ENCODE data around the gene GLIS1. TPM values are rescaled to one million over a fixed set of nuclear protein-coding genes. Genes with fewer than 3 reads are reported as not detected.

The GLIS1 gene
- total RNA-seq, 2 donors from 2014 or later = 0.37 to 0.44 TPM

GRCh38 chr1:53541263-53541625 lies 197.7 kb downstream of the GLIS1 start:
- DNase-seq (peak; percentile 6), ATAC-seq (no peak)
- intact Hi-C loops (cut with DNase I) = no loop called here

- intact Hi-C loops (cut with DNase I) = no loop called here
- peak; percentile 4 for DNase-seq
- ATAC-seq = no peak
These were observed 198.2 kb downstream of the GLIS1 start for GRCh38 chr1:53540604-53541262.

DNA sequence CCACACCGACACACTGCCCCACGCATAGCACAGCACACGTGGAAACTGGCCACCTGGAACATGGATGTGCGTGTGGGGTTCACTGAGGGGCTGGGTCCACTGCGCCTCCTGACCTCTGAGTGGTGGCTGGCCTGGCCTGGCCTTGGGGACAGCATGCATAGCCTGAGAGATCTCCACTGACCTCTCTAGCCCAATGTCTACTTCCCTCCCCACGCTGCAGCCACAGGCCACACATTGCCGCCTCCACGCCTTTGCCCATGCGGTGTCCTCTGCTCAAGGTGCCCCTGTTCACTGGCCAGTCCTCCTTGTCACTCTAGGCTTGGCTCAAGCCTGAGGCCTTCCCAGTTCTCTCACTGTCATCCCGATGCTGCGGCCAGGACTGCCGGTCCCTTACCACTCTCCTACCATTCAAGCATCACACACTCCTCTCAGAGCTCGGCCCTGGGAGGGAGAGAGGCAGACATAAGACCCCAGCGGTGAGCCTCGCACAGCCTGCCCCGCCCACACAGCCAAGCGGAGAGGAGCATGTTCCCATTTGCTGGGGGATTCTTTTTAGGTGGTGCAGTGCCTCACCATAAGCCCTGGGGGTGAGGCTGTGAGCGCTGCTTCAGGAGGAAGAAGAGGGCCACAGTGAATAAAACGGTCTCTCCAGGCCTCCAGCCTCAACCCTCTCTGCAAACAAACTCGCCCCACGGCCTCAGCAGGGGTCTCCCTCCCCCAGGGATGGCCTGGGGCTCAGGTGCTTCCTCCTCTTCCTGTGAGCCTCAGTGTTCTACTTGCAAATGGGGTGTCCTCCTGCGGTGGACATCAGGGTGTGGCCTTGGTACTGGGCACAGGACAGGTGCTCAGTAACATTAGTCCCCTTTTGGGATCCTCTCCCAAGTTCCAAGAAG lies 199.0 kb downstream of the GLIS1 start:
- DNase-seq (no peak), ATAC-seq (no peak)
- intact Hi-C loops (cut with DNase I) = no loop called here

DNA sequence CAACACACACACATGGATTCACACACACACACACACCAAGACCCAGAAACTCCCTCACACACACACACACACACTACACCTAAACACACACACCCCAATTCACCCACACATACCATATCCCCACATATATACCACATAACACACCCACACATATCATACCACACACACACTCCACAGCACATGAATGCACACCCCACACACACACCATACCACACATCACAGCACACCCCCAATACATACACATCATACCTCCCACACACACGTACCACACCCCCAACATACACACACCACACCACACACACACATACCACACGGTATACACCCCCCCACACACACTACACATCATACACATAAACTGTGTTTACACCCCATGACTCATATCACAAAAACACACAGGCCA lies 199.7 kb downstream of the GLIS1 start:
- DNase-seq = no peak
- no peak for ATAC-seq
- intact Hi-C loops (cut with DNase I) = no loop called here

DNA sequence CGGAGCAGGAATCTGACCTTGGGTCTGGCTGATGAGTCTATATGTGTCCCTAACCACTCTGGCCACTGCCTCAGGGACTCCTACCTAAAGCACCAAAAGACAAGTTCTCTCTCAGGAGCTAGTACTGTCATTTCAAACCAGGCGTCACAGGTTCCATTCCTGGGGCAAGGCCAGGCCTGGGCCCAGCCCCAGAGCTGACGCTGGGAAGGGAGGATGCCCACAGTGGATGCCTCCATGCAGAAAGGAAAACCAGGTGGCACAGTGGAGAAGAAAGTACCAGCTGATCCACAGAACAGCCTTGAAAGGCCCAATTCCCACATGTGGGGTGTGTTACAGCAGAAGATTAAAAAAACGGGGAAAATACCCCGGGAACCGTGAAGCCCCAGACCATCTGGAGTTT lies 202.4 kb downstream of the GLIS1 start:
- ATAC-seq (no peak), DNase-seq (no peak)
- intact Hi-C loops (cut with DNase I) = no loop called here

- DNase-seq (no peak), ATAC-seq (no peak)
- intact Hi-C loops (cut with DNase I) = no loop called here
These were observed 203.1 kb downstream of the GLIS1 start for GRCh38 chr1:53535846-53536245.

GRCh38 chr1:53535226-53535625 lies 203.7 kb downstream of the GLIS1 start:
- no peak for DNase-seq
- intact Hi-C loops (cut with DNase I) = no loop called here
- ATAC-seq = no peak

DNA sequence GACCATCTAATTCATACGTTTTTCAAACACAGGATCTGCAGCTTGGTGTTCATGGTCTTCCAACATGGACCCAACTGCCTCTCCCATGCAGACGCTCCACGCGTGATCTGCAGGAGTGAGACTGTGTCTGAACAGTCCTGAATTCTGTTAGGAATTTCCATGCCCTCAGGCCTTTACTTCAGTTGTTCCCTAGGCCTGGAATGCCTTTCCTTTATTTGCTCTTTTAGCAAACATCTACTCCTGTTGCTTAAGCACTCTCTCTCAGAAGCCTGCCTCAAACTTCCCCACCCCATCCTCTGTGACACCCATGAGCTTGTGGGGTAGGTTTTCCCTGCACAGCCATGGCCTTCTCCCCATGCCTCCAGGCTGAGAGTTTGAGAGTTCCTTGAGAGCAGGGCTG lies 206.1 kb downstream of the GLIS1 start:
- intact Hi-C loops (cut with DNase I) = no loop called here
- DNase-seq = no peak
- ATAC-seq = no peak

DNA sequence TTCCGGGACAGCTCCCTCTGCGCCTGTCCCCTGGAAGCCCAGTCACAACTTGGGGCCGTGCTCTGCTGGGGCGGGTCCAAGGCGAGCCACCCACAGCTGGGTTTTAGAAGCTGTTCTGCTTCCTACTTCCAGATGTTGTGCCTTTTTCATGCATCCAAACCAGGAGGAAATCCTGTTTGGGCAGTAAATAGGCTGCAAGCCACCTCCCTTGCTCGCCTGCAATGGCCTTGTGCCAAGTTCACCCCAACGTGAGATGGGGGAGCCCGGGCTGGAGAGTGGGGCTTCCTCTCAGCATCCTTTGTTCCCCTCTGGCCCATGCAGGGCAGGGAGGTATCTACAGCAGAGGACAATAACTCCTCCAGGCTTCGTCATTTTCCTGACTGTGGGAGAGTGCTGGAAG lies 206.6 kb downstream of the GLIS1 start:
- intact Hi-C loops (cut with DNase I) = no loop called here
- no peak for ATAC-seq
- DNase-seq = no peak

DNA sequence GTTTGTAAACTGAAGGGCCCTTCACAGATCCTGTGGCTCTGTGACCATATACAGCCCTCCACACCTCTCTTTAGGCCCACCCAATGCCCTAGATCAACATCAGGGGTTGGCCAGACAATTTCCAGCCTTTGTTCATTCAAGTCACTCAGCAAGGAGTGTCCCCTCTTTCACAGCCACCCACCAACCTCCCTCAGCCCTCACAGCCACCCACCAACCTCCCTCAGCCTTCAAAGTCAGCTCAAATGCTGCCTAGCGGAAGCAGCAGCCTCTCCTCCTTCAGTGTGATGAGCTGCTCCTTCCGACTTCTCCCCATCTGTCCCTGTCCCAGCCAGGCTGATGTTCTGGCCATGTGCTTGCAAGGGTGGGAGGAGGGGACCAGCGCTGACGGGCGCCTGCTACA lies 208.4 kb downstream of the GLIS1 start:
- intact Hi-C loops (cut with DNase I) = no loop called here
- ATAC-seq = no peak
- no peak for DNase-seq

DNA sequence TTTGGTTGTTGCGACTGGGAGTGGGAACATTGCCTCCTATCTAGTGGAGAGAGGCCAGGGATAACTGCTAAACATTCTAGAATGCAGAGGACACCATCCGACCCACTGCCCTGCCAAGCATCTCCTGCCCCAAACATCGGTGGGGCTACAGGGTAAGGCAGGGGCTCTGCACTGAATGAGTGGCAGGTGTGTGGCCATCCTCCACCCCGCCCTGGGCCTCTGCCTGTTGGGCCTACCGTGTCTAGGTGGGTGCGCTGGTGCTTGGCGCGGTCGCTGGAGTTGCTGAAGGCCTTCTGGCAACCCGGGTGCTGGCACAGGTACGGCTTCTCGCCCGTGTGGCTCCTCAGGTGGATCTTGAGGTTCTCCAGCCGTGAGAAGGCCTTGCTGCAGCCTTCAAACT lies 209.4 kb downstream of the GLIS1 start:
- DNase-seq = no peak
- ATAC-seq = no peak
- intact Hi-C loops (cut with DNase I) = no loop called here

- intact Hi-C loops (cut with DNase I) = no loop called here
- ATAC-seq (peak in 1 of 2 donors; percentile 7), DNase-seq (no peak)
These were observed 211.6 kb downstream of the GLIS1 start for GRCh38 chr1:53527368-53527767.

GRCh38 chr1:53526451-53527101 lies 212.4 kb downstream of the GLIS1 start:
- DNase-seq (peak; percentile 74), ATAC-seq (peak; percentile 77 to 79)
- intact Hi-C loops (cut with DNase I) = no loop called here

DNA sequence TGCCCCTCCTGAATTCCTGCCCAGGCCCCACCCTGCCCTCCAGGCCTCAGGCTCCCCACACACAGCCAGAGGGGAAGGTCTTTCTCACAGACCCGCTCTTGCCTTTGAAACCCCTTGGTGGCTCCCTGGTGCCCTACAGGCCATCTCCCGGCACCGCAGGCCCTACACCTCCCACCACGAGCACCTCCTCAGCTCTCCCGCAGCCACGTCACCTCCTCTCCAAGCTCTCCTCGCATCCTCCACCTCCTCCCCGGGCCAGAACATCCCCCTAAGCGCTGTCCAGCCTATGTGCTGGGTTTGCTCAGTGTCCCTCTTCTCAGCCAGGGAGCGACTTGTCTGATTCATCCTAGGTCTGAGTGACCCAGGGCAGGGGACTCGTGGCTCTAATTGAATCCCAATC lies 213.4 kb downstream of the GLIS1 start:
- no peak for ATAC-seq
- no peak for DNase-seq
- intact Hi-C loops (cut with DNase I) = no loop called here

DNA sequence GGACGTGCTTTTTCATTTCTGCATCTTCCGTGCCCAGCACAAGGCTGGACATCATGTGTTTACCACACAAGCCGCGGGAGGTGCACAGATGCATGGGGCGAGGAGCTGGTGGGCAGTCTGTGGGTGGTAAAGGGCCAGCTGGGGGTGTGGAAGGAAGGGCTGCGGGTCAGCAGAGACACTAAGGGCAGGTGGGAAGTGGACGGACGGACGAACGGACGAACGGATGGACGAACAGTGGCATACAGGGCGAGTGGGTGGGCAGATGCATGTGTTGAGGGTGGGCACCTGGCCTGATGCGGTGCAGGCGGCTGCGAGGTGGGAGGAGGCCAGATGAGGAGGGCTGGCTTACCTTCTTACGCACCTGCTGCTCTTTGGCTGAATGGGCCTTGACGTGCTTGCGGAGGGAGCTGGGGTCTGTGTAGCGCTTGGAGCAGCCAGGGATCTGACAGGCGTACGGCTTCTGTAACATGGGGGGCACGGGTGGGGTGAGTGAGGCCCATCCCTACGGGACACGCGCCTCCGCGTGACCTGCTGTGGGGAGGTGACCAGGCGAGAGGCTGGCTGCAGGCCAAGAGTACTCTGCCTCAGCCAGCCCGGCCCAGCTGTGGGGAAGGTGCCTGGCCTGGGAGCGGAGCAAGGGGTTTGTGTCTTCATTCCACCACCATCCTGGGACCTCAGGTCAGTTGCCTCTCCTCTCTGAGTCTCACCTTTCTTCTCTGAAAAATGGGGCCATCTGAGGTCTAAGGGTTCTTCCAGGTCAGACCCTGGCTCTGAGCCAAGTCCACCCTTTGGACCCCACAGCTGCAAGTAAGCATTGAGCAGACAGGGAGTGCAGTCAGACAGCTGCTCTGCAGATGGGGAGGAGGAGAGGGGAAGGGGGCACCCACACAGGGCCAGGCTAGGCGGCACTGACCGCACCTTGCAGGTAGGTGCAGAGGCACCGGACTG lies 214.3 kb downstream of the GLIS1 start:
- ATAC-seq (peak; percentile 24 to 35), DNase-seq (no peak)
- intact Hi-C loops (cut with DNase I) = no loop called here

DNA sequence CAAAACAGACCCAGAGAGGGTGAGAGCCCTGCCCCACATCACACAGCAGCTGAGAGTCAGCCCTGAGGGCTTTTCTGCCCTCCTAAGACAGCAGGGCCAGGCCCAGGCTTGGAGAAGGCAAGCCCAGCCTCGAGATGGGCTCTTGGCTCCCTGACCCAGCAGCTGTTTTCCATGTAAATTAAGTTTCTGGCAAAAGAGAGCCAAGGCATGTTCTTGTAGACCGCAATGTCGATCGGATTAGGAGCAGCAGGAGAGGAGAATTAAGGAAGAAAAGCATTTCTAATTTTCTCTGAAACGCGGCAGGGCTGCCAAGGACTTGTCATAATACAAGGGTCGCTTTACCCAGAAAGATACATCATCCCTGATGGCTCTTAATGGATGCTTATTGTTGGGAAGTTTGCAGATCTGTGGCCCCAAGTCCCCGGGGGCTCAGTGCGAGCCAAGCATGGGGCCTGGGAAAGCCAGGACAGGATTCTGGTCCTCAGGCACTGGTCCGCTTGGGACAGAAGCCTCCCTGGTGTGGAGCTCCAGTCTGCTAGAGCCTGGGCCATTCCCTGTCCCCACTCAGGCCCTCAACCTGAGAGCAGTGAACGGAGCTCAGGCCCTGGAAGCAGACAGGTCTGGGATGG lies 216.9 kb downstream of the GLIS1 start:
- peak in 1 of 2 donors; percentile 20 for ATAC-seq

DNA sequence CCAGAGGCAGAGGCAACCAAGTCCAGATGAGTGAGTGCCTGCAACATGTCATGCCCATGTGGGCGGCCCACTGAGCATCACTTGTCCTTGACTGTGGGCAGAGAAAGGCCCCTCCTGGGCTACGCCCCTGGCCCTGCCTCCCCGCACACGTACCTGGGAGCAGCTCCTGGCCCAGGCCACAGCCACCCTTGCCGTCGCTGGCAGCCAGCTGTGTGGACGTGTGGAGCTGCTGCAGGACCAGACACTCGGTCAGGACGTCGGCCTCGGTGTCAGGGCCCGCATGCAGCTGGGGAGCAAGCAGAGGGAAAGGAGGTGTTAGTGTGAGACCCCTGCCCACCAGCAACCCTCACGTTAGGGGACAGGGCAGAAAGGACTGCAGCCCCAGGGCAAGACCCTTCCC lies 218.5 kb downstream of the GLIS1 start:
- ATAC-seq (no peak), DNase-seq (no peak)
- intact Hi-C loops (cut with DNase I) = no loop called here

More for the DNA sequence above, 216.9 kb downstream of the GLIS1 start:
- DNase-seq = no peak
- intact Hi-C loops (cut with DNase I) = no loop called here

GRCh38 chr1:53519421-53519820 lies 219.5 kb downstream of the GLIS1 start:
- DNase-seq (no peak), ATAC-seq (peak in 1 of 2 donors; percentile 12)
- intact Hi-C loops (cut with DNase I) = no loop called here

- intact Hi-C loops (cut with DNase I) = no loop called here
- ATAC-seq (no peak), DNase-seq (no peak)
These were observed 220.2 kb downstream of the GLIS1 start for GRCh38 chr1:53518775-53519174.
